WTC11 (cell line): ENCODE measurements around the gene FGF21. TPM values are rescaled to one million over a fixed set of nuclear protein-coding genes. Genes with fewer than 3 reads are reported as not detected.
A peak's percentile ranks its signal among the peaks of the same experiment; 100 is the strongest.

Experiments
- ATAC-seq: fragments of 200-7000 bp; cut with Tn5 transposase; 2 replicates; pipeline ENCODE4 v1.10.0; 2021; ENCODE audit warnings: mild to moderate bottlenecking, moderate library complexity
- CTCF ChIA-PET: fragments of 300-600 bp; sonication (Branson Sonifier 250); formaldehyde crosslinking; loops from one replicate; lab custom pipeline; 2021; ENCODE audit warnings: antibody characterized with exemption; lab: Charles Lee
- POLR2A ChIA-PET: fragments of 350-600 bp; sonication (Branson Sonifier 250); formaldehyde crosslinking; loops from one replicate; lab custom pipeline; 2021; ENCODE audit warnings: antibody characterized with exemption; lab: Charles Lee
- DNase-seq: peaks from one replicate; pipeline ENCODE4 v3.0.0; 2021; ENCODE audit warnings: low spot score
- H3K27ac Mint-ChIP-seq: 2 replicates; pipeline ENCODE4 v1.8.0; 2021; ENCODE audit warnings: mixed read lengths
- H3K27me3 Mint-ChIP-seq: 2 replicates; pipeline ENCODE4 v1.8.0; 2021; ENCODE audit warnings: low read depth, mild to moderate bottlenecking, moderate library complexity, mixed read lengths
- H3K36me3 Mint-ChIP-seq: 2 replicates; pipeline ENCODE4 v1.8.0; 2021; ENCODE audit warnings: mixed read lengths
- H3K4me1 Mint-ChIP-seq: 2 replicates; pipeline ENCODE4 v1.8.0; 2022; ENCODE audit warnings: mixed read lengths
- H3K4me3 Mint-ChIP-seq: 2 replicates; pipeline ENCODE4 v1.8.0; 2021; ENCODE audit warnings: mild to moderate bottlenecking, moderate library complexity, mixed read lengths
- H3K9me3 Mint-ChIP-seq: 2 replicates; pipeline ENCODE4 v1.8.0; 2021; ENCODE audit warnings: mixed read lengths
- CREB1 ChIP-seq: sonication (generic); formaldehyde crosslinking; IDR thresholded peaks from 2 replicates; pipeline ENCODE4 v1.8.0; 2023; ENCODE audit warnings: mild to moderate bottlenecking, missing genetic modification reagents
- ESRRA ChIP-seq: sonication (generic); formaldehyde crosslinking; IDR thresholded peaks from 2 replicates; pipeline ENCODE4 v1.8.1; 2022; ENCODE audit warnings: mild to moderate bottlenecking, missing genetic modification reagents, borderline replicate concordance
- FOXJ3 ChIP-seq: sonication (generic); formaldehyde crosslinking; IDR thresholded peaks from 2 replicates; pipeline ENCODE4 v1.9.0; 2021; ENCODE audit warnings: missing genetic modification reagents, mild to moderate bottlenecking, borderline replicate concordance
- IRF2 ChIP-seq: sonication (generic); formaldehyde crosslinking; IDR thresholded peaks from 2 replicates; pipeline ENCODE4 v1.8.0; 2022; ENCODE audit warnings: low read depth, missing genetic modification reagents, borderline replicate concordance
- NFATC4 ChIP-seq: fragments of 250-450 bp; sonication (Bioruptor Pico); IDR thresholded peaks from 2 replicates; pipeline ENCODE4 v1.9.0; 2021; ENCODE audit warnings: mild to moderate bottlenecking
- NFE2L1 ChIP-seq: sonication (generic); formaldehyde crosslinking; IDR thresholded peaks from 2 replicates; pipeline ENCODE4 v1.8.1; 2023; ENCODE audit warnings: missing genetic modification reagents
- NFYB ChIP-seq: sonication (generic); formaldehyde crosslinking; conservative IDR thresholded peaks from 2 replicates; pipeline ENCODE4 v1.8.0; 2022; ENCODE audit warnings: low read depth, missing genetic modification reagents
- NR2C2 ChIP-seq: sonication (generic); formaldehyde crosslinking; IDR thresholded peaks from 2 replicates; pipeline ENCODE4 v1.8.0; 2022; ENCODE audit warnings: mild to moderate bottlenecking, missing genetic modification reagents
- OVOL2 ChIP-seq: fragments of 250-450 bp; sonication (Bioruptor Pico); IDR thresholded peaks from 2 replicates; pipeline ENCODE4 v1.9.0; 2021; ENCODE audit warnings: mild to moderate bottlenecking, borderline replicate concordance
- RORB ChIP-seq: fragments of 250-450 bp; sonication (Bioruptor Pico); IDR thresholded peaks from 2 replicates; pipeline ENCODE4 v1.9.0; 2021; ENCODE audit warnings: mild to moderate bottlenecking
- TEAD1 ChIP-seq: sonication (generic); formaldehyde crosslinking; IDR thresholded peaks from 2 replicates; pipeline ENCODE4 v1.8.0; 2022; ENCODE audit warnings: mild to moderate bottlenecking, missing genetic modification reagents
- TEAD4 ChIP-seq: sonication (generic); formaldehyde crosslinking; IDR thresholded peaks from 2 replicates; pipeline ENCODE4 v1.8.0; 2022; ENCODE audit warnings: mild to moderate bottlenecking, missing genetic modification reagents
- ZNF232 ChIP-seq: sonication (generic); formaldehyde crosslinking; IDR thresholded peaks from 2 replicates; pipeline ENCODE4 v1.8.0; 2022; ENCODE audit warnings: mild to moderate bottlenecking, missing genetic modification reagents
- ZNF423 ChIP-seq: fragments of 250-450 bp; sonication (Bioruptor Pico); IDR thresholded peaks from 2 replicates; pipeline ENCODE4 v2.1.2; 2022; ENCODE audit warnings: mild to moderate bottlenecking, moderate library complexity
- total RNA-seq: library from RNA; stranded (reverse); gene quantifications from 3 replicates; pipeline ENCODE4 v1.2.3, GENCODE V29; 2021
- TF ChIP-seq, protein P1 (sequence below): sonication (generic); formaldehyde crosslinking; conservative IDR thresholded peaks from 2 replicates; pipeline ENCODE4 v1.8.1; 2022; ENCODE audit warnings: mild to moderate bottlenecking, missing genetic modification reagents
- TF ChIP-seq, protein P2 (sequence below): sonication (generic); formaldehyde crosslinking; IDR thresholded peaks from 2 replicates; pipeline ENCODE4 v1.8.1; 2023; ENCODE audit warnings: mild to moderate bottlenecking, moderate library complexity, missing genetic modification reagents
- TF ChIP-seq, protein P3 (sequence below): sonication (generic); formaldehyde crosslinking; IDR thresholded peaks from 2 replicates; pipeline ENCODE4 v1.8.1; 2022; ENCODE audit warnings: missing genetic modification reagents, borderline replicate concordance
- TF ChIP-seq, protein P4 (sequence below): sonication (generic); formaldehyde crosslinking; IDR thresholded peaks from 2 replicates; pipeline ENCODE4 v1.8.1; 2023; ENCODE audit warnings: mild to moderate bottlenecking, missing genetic modification reagents, borderline replicate concordance
- TF ChIP-seq, protein P5 (sequence below): sonication (generic); formaldehyde crosslinking; IDR thresholded peaks from 2 replicates; pipeline ENCODE4 v1.8.0; 2022; ENCODE audit warnings: missing genetic modification reagents

FGF21 gene
- total RNA-seq, 1 experiment from 2014 or later, result 0.26 TPM

DNA sequence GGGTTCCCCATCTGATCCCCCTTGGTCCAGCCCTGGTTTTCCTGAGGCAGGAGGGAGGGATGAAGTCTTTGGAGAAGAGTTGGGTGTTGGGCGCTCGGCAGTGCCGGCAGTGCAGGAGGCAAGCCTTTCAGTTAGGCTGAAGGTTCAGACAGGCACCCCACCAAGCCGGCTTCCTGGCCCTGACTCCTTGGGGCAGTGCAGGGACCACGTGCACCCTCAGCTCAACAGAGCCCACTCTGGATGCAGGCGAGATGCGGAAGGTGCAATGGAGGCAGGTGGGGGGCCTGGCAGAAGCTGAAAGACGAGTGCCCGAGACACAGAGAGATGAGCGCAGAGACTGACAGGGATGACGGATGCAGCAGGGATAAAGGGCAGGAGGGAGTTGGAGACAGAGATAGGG is 46.9 kb upstream of the FGF21 start (continued):
- TF ChIP-seq, protein P1, sequence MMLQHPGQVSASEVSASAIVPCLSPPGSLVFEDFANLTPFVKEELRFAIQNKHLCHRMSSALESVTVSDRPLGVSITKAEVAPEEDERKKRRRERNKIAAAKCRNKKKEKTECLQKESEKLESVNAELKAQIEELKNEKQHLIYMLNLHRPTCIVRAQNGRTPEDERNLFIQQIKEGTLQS, result no peak

DNA sequence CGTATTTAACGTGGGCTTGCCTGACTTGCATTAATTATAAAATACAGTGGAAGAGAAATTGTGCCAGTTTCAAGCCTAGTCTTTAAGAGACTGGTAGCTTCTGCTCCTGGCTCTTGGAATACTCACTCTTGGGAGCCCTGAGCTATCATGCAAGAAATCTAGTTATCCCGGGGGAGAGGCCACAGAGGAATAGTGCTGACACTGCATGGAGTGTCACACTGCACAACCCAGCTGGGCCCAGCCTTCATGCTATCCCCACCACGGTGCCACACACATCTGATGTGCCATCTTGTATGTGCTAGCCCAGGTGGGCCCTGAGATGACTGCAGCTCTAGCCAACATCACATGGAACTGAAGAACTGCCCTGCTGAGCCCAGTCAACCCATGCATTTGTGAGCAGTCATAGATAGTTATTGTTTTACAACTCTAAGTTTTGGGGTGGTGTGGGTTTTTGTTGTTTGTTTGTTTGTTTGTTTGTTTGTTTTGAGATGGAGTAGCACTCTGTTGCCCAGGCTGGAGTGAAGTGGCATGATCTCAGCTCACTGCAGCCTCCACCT is 44.1 kb upstream of the FGF21 start:
- Mint-ChIP-seq H3K27ac (peak overlapping the region; percentile 49; the same call in 1 of the 2 replicates), H3K36me3 (peaks cover 14% of the 10 kb centered on the region), H3K4me1 (peaks cover 26% of the 10 kb centered on the region), H3K9me3 (peaks cover 7% of the 10 kb centered on the region), H3K27me3 (peaks cover 3% of the 10 kb centered on the region; the same call in 1 of the 2 replicates), H3K4me3 (no peak overlapping the region; the same call in 1 of the 2 replicates)
- ChIA-PET CTCF (interaction anchor here (0.7 to 1.1 kb wide), 4 partner anchors 15 to 300 kb away, joined by 3 to 5 read pairs (median 4); partner anchors contain the start of gene FUT2), POLR2A (interaction anchor here (0.5 to 0.6 kb wide), 2 partner anchors 20 to 403 kb away, joined by 3 read pairs; no protein-coding TSS in a partner anchor)
- TF ChIP-seq ZNF232 (CRISPR knock-in tag) (no peak), IRF2 (CRISPR knock-in tag) (no peak), CREB1 (CRISPR knock-in tag) (no peak), RORB (CRISPR knock-in tag) (no peak), NR2C2 (CRISPR knock-in tag) (no peak), OVOL2 (CRISPR knock-in tag) (no peak), TEAD1 (CRISPR knock-in tag) (no peak), ZNF423 (no peak)
- TF ChIP-seq, protein P2, sequence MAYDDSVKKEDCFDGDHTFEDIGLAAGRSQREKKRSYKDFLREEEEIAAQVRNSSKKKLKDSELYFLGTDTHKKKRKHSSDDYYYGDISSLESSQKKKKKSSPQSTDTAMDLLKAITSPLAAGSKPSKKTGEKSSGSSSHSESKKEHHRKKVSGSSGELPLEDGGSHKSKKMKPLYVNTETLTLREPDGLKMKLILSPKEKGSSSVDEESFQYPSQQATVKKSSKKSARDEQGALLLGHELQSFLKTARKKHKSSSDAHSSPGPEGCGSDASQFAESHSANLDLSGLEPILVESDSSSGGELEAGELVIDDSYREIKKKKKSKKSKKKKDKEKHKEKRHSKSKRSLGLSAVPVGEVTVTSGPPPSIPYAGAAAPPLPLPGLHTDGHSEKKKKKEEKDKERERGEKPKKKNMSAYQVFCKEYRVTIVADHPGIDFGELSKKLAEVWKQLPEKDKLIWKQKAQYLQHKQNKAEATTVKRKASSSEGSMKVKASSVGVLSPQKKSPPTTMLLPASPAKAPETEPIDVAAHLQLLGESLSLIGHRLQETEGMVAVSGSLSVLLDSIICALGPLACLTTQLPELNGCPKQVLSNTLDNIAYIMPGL, result no peak
- TF ChIP-seq, protein P3, sequence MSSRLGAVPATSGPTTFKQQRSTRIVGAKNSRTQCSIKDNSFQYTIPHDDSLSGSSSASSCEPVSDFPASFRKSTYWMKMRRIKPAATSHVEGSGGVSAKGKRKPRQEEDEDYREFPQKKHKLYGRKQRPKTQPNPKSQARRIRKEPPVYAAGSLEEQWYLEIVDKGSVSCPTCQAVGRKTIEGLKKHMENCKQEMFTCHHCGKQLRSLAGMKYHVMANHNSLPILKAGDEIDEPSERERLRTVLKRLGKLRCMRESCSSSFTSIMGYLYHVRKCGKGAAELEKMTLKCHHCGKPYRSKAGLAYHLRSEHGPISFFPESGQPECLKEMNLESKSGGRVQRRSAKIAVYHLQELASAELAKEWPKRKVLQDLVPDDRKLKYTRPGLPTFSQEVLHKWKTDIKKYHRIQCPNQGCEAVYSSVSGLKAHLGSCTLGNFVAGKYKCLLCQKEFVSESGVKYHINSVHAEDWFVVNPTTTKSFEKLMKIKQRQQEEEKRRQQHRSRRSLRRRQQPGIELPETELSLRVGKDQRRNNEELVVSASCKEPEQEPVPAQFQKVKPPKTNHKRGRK (CRISPR knock-in tag), result no peak
- ATAC-seq (no peak), DNase-seq (no peak)

DNA sequence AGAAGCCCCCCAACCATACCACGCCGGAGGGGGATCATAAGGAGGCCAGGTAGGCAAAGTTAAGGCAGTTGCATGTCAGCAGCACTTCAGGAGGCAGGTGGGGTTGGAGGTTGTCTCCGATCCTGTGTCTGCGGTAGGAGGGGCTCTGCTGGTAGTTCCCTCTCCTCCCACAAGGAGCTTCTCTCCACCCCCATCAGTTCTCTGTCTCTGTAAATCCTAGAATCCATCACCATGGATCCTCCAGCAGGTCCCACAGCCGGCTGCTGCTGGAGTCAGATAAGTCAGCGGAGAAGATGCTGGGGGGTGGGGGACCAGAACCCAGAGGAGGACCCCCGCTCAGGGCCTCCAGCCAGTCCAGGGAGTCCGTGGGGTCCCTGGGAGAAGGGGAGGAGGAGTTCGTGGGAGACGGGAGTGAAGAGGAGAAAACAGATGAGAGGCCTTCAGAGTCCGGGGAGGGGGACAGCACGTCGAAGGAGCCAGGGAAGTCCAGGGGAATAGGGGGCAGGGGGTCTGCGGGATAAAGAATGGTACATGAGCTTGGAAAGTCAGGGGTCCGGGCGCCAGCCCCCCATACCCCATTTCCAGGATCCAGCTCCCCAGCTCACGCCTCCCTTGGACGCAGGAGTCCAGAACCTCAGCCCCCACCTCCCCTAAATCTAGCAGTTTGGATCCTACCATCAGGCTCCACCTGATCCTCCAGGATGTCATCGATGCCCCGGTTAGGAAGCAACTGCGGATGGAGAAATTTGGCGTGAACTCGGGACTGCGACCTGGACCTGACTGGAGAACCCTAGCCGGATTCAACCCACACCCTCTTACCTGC is 42.1 kb upstream of the FGF21 start:
- DNase-seq, result peak; percentile 59
- peaks cover 30% of the 10 kb centered on the region for H3K4me1 Mint-ChIP-seq
- peaks cover 7% of the 10 kb centered on the region for H3K9me3 Mint-ChIP-seq
- CTCF ChIA-PET, result interaction anchor here (0.6 to 4.7 kb wide), 21 partner anchors 9 to 286 kb away, joined by 3 to 51 read pairs (median 5); partner anchors contain the start of genes CA11, FUT2, IZUMO1 and RASIP1
- H3K36me3 Mint-ChIP-seq, result peaks cover 14% of the 10 kb centered on the region
- peak overlapping the region; percentile 86 for H3K4me3 Mint-ChIP-seq
- POLR2A ChIA-PET, result interaction anchor here (0.5 to 2.3 kb wide), 6 partner anchors 18 to 1903 kb away, joined by 3 to 20 read pairs (median 5); partner anchors contain the start of genes FUT2 and GYS1
- no peak overlapping the region for H3K27ac Mint-ChIP-seq
- peak; percentile 14 for ATAC-seq
- H3K27me3 Mint-ChIP-seq, result peaks cover 3% of the 10 kb centered on the region; the same call in 1 of the 2 replicates
- TF ChIP-seq, protein P4, sequence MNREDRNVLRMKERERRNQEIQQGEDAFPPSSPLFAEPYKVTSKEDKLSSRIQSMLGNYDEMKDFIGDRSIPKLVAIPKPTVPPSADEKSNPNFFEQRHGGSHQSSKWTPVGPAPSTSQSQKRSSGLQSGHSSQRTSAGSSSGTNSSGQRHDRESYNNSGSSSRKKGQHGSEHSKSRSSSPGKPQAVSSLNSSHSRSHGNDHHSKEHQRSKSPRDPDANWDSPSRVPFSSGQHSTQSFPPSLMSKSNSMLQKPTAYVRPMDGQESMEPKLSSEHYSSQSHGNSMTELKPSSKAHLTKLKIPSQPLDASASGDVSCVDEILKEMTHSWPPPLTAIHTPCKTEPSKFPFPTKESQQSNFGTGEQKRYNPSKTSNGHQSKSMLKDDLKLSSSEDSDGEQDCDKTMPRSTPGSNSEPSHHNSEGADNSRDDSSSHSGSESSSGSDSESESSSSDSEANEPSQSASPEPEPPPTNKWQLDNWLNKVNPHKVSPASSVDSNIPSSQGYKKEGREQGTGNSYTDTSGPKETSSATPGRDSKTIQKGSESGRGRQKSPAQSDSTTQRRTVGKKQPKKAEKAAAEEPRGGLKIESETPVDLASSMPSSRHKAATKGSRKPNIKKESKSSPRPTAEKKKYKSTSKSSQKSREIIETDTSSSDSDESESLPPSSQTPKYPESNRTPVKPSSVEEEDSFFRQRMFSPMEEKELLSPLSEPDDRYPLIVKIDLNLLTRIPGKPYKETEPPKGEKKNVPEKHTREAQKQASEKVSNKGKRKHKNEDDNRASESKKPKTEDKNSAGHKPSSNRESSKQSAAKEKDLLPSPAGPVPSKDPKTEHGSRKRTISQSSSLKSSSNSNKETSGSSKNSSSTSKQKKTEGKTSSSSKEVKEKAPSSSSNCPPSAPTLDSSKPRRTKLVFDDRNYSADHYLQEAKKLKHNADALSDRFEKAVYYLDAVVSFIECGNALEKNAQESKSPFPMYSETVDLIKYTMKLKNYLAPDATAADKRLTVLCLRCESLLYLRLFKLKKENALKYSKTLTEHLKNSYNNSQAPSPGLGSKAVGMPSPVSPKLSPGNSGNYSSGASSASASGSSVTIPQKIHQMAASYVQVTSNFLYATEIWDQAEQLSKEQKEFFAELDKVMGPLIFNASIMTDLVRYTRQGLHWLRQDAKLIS (CRISPR knock-in tag), result no peak
- TF ChIP-seq NFE2L1 (CRISPR knock-in tag), result no peak
- no peak for TF ChIP-seq FOXJ3 (CRISPR knock-in tag)
- TF ChIP-seq ESRRA, result no peak
- TF ChIP-seq TEAD4, result no peak
- TF ChIP-seq NFYB, result no peak
- TF ChIP-seq NFATC4 (CRISPR knock-in tag), result no peak
- TF ChIP-seq, protein P5, sequence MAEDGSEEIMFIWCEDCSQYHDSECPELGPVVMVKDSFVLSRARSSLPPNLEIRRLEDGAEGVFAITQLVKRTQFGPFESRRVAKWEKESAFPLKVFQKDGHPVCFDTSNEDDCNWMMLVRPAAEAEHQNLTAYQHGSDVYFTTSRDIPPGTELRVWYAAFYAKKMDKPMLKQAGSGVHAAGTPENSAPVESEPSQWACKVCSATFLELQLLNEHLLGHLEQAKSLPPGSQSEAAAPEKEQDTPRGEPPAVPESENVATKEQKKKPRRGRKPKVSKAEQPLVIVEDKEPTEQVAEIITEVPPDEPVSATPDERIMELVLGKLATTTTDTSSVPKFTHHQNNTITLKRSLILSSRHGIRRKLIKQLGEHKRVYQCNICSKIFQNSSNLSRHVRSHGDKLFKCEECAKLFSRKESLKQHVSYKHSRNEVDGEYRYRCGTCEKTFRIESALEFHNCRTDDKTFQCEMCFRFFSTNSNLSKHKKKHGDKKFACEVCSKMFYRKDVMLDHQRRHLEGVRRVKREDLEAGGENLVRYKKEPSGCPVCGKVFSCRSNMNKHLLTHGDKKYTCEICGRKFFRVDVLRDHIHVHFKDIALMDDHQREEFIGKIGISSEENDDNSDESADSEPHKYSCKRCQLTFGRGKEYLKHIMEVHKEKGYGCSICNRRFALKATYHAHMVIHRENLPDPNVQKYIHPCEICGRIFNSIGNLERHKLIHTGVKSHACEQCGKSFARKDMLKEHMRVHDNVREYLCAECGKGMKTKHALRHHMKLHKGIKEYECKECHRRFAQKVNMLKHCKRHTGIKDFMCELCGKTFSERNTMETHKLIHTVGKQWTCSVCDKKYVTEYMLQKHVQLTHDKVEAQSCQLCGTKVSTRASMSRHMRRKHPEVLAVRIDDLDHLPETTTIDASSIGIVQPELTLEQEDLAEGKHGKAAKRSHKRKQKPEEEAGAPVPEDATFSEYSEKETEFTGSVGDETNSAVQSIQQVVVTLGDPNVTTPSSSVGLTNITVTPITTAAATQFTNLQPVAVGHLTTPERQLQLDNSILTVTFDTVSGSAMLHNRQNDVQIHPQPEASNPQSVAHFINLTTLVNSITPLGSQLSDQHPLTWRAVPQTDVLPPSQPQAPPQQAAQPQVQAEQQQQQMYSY, result no peak
- no peak for TF ChIP-seq IRF2 (CRISPR knock-in tag)
